Fibroblast of peridontal ligament (primary cell): ENCODE data around the gene TLE1.
"Not testable (repeated sequence)": the region's sequence is repeated elsewhere in the genome, so short reads cannot be mapped to it uniquely, and the experiment has no call there.

Experiments
- DNase-seq: peaks from one replicate; pipeline ENCODE4 v3.0.0-alpha.2; 2010; ENCODE audit errors: extremely low read depth

The TLE1 gene

DNA sequence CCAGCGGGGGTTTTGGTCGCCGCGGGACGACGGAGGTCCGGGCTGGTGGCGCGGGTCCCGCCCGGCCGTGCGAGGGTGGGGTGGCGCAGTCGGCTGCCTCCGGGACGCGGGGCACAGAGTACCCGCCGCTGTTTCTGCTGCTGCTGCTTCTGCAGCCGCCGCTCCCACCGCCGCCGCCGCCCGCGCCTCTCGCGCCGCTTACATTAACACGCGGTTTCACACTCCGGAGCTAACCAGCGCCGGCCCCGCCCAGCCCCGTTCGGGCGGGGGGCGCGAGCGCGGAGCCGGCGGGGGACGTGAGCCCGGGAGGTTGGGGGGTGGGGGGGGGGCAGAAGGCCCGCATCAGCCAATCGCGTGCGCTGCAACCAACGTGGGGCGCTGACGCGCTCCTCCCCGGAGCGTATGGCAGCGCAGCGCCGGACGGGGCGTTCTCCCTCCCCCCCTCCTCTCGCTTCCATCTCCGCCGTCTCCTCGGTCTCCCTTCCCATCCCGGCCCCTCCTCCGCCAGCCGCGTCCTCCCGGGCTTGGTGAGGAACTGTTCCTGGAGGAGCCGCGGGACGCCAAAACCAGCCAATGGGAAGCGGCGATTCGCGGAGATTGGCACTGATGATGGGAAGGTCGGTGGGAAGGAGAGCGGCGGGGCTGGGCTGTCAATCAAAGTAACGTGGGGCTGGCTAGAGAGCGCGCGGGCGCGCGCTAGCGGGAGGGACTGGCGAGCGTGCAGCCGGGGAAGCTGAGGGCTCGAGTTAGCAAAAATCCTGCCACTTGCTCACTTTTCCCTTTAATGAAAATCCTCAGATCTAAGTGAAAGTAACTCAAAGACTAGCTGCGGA is at the start of gene TLE1:
Gene TLE1, minus strand, starts transcription at position 205 of the 833 bp plus-strand sequence. CDS start 1,307 bp downstream, outside the sequence.
- peak; percentile 99 for DNase-seq

DNA sequence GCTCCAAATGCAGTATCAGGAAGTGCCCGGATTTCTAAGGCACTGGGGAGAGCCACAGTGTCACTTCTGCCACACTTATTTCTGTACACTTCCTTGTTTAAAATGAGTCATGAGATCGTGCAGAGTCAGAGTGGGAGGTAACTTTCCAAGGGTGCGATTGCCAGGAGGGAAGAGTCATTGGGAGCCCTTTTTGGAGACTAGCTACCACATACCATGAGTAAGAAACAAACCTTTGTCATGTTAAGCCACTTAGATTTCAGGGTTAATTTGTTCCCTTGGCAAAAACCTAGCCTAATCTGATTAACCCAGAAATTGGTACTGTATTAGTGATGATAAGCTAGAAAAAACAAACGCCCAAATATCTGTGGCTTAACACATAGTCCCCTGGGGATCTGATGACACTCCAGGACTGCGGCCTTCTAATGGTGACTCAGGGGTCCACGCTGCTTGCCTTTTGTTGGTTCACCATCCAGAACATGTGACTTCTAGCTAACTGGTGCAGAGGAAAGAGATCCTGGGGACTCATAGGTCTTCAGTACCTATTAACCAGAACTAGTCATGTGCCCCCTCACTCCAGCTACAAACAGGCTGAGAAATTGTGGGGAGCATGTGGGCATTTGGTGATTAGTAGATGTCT is 48.6 kb upstream of the TLE1 start:
- DNase-seq: peak; percentile 83

DNA sequence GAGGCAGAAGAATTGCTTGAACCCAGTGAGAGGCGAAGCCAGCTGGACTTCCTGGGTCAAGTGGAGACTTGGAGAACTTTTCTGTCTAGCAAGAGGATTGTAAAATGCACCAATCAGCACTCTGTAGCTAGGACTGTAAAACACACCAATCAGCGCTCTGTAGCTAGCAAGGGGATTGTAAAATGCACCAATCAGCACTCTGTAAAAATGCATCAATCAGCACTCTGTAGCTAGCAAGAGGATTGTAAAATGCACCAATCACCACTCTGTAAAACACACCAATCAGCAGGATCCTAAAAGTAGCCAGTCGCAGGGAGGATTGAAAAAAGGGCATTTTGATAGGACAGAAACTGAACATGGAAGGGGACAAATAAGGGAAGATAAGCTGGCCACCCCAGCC is 41.2 kb upstream of the TLE1 start:
- not testable (repeated sequence) for DNase-seq

DNA sequence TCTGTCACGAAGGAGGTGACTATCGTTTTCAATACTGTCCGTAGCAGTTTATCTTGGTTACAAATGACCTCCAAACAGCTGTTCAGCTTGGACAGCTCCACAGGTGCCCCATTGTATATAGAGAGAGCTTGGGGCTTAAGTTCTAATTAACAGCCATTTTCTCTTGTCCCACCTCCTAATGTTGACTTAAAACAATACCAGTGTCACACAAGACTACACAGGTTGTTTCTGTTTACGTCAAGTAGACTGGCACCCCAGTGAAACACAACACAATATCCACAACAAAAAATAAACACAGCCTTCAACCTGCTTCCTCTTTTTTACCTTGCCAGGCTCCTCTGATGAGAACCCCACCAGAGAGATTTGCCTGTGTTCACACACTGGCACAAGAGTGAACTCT is 39.8 kb upstream of the TLE1 start:
- no peak for DNase-seq

DNA sequence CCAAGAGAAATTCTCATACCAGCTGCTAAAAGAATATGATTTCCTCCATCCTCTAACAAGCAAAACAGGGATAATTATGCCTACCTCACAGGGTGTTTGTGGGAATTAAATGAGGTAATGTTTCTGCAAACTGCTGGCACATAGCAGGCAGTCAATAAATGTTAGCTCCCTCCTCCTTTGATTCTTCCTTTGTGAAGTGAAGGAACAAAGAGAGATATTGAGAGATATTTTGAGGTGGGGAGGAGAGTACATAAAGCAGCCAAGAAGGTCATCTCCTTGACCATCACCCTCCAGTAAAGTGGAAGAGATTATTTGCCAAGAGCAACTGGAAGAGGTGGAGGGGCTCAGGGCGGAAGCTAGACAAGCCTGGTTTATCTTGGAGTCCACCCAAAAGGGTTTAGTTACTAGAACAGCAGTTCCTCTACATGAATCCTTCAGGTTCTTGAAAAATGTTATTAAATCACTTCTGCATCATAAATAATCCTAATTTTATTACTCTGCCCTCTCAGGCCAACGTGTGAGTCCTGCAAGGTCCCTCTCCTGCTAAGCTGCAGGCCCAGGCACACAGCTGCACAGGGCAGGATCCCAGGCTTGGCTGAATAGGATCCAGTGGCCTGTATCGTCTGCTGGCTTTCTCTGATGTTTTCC is 35.0 kb upstream of the TLE1 start:
- DNase-seq: no peak

DNA sequence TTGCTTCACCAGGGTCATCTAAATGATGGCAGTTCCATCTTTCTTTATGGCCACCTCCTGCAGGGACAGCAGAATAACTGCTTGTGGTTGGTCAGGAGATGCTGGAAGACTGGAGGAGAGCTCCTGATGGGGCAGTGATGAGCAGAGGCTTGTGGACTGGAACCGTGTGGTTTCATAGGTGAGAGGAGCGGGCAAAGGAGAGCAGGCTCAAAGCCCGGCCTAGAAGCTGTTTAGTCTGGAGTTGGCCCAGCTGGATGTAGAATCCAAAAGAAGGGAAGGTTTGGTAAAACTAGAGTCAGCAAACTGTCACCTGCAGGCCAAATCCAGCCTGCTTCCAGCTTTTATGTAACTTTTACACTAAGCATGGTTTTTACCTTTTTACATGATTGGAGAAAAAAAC is 32.9 kb upstream of the TLE1 start:
- DNase-seq: no peak

DNA sequence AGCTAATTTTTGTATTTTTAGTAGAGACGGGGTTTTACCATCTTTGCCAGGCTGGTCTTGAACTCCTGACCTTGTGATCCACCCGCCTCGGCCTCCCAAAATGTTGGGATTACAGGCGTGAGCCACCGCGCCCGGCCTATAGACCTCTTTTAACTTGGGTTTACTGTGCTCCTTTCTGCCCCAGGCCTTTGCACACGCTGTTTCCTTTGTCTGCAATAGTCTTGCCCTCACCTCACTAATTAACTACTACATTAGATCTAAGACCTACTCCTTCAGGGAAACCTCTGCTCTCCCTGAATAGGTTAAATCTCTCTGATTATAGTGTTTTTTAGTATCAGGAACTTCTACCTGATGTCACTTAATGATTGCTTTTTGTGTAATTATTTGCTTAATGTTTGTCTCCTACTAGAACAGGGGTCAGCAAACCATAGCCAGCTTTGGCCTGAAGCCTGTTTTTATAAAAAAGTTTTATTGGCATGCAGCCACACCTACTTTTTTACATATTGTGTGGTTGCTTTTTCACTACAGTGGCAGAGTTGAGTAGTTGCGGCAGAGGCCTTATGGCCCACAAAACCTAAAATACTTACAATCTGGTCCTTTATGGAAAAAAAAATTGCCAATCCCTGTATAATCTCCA is 31.2 kb upstream of the TLE1 start:
- no peak for DNase-seq

DNA sequence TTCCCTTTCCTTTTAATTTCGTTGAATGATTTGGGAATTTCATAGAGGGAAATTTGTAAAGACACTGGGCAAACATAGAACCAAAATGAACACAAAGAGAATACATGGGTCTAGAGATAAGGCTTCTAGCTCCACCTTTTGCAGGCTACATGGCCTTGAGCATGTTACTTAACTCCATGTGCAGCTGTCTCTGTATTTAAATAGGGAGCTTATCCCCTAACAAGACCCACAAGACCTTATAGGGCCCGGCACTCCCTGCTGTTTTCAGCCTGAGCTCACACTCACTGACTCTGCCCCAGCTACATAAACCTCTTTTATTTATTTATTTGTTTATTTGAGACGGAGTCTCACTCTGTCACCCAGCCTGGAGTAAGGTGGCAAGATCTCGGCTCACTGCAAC is 30.6 kb upstream of the TLE1 start:
- DNase-seq: no peak

DNA sequence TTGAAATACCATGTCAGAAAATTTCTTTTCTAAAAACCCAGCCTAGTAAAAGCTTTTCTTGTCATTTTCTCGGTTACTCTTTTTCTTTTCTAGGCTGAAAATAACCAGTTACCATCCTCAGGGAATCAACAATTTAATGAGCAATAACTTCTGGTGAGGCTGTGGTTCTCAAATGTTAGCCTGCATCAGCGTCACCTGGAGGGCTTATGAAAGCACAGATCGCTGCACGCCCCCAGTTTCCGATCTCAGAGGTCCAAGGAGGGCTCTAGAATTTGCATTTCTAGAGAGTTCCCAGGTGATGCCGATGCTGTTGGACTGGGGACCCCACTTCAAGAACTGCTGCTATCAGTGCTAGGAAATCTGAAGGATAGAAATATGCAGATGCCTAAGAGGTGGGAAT is 28.9 kb upstream of the TLE1 start:
- no peak for DNase-seq

DNA sequence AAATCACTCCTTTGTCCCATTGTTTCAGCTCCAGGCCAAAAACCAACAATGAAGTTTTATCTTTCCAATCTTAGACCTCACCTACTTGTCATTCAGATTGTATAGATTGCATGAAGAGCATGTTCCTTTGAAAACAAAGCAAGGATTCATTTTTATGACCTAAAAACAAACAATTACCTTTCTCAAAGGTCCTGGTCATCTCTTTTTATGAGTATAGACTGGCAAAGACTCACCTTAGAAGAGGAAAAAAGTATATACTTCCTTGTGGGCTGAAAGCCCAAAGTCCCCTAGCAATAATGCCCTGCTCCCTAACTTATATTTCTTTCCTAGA is 28.4 kb upstream of the TLE1 start:
- DNase-seq: no peak

DNA sequence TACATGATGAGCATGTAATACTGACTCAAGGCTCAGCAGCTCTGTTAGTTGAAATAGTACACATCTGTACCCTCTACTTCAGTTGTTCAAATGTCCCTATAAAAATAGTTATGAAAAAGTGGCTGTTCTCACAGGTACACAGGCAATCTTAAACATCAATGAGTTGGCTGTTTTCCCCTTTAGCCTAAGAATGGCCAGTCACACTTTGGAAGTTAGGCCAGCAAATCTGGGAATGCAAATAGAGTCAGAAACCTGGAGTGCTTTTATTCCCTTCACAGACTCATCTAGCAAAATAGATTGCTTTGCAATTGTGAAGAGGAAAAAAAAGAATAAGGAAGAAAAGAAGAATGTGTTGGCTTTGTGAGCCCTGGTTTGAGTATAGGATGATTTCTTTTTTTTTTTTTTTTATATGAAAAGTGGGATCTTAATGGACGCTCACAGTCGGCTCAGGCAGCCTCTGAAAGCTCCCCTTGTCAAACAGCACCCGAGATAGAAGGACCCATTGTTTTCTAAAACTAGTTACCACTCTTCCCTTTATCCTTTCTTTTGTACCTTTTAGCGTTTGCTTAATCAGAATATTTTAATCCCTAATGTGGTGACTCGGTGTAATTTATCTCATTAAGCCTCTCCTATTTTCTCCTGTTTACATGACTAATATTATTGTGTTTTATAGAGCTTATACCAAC is 27.9 kb upstream of the TLE1 start:
- DNase-seq: no peak

DNA sequence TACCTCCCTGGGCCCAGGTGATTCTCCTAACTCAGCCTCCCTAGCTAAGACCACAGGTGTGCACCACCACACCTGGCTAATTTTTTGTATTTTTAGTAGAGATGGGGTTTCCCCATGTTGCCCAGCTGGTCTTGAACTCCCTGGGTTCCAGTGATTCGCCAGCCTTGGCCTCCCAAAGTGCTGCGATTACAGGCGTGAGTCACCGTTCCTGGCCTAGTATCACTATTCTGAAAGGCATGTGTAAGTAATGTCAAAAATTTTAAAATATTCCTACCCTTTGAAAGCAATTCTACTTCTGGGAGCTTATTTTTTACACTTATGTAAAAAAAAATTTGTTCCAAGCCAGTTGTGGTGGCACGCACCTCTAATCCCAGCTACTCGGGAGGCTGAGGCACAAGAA is 27.1 kb upstream of the TLE1 start:
- DNase-seq: peak; percentile 49

DNA sequence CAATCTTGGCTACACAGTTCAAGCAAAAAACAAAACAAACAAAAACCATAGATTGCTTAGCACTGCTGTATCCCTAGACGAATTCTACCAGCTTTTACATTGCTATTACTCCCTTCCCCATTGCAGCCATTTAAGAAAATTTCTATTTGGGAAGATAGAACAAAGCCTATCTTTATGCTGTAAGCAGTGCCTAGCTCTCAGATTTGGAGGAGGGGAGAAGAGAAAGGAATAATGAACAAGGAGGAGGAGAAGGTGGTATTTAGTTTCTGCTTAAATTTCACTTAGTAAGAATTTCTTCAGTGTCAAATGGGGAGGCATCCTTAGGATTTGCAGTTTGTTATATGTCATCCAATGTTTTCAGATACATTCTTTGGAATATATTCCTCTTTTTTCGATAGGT is 16.2 kb upstream of the TLE1 start:
- DNase-seq: no peak

DNA sequence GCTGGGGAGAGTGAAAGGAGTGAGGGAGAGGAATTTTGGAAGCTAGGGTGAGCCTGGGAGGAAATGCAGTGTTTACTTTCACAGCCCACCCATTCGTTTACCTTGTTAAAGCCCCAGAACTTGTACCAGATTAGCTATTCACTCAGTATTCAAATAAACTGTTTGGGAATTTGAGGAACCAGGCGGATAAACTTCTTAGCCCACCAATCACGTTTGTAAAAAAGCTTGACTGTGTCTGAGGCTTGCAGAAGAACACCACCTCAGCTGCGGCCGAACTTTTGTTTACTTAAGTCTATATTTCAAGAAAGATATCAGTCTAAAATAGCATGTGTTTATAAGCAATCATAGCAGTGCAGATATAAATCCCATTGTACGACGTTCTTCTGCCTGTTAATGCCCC is 5.2 kb upstream of the TLE1 start:
- DNase-seq: no peak

DNA sequence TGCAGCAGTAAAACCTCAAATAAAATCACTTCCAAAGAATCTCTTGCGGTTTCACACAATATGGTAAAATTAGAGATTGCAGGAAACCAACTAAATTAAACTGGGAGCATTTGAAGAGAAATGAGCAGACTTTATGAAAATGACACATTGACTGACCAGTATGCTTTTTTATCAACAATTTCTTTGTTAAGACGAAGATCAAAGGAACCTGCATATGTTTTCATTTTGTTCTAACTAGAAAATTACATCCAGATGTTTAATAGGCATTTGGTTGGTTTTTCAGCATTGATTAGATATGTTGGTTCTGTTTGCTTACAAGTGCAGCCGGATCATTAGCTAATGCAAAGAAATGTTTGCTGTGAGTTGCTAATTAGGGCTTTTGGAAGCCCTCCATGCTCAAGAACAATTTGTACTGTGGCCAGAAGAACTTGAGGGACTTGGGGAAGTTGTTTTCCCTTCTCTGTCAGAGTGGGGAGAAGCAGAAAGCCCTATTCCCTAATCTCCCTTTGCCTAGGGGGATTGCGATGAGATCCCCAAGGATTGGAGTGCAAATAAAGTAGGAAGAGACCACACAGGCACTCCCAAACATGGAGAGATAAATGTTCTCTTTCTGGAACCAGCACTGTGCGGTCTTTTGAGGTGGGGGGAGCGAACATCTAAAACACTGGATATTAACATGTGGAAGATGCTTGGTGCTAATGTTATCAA is 4.5 kb upstream of the TLE1 start:
- peak; percentile 85 for DNase-seq

DNA sequence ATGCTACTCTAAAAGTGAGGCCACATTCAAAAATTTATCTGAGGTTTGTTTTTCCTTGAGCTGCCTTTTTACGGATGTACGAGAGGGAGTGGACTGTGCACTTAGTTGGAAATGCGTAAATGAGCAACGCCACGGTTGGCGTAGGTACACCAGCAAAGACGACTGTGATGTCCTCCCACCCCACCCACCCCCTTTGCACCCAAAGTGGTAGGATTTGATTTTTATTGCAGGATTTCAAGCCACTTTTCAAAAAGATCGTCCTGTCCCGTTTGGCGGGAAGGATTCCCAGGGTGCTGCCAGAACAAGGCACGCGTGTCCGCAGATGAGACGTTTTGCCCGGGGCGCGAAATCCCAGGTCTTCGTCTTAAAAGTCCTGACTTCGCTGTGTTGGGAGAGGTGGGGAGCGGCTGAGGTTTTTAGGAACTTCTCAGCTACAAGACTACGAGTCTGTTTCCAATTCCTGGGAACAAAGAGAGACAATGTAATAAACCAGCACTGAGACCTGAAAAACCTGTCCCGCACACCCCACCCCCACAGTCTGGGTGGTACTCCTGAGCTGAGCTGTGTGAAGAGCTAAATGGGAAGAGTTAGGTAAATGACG is 1.0 kb upstream of the TLE1 start:
- peak; percentile 23 for DNase-seq

DNA sequence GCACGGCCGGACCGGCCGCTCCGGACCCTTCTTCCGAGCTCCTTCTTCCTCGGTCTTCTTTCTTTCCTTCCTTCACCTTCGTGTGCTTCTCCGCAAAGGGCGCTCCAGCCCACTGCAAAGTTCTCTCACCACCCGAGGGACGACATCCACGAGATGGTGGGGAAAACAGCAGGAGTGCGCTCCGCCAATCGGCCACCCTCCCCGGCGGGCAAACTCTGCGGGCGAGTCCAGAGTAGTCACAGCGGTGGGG is 329 bp downstream of the TLE1 start:
- peak; percentile 28 for DNase-seq

DNA sequence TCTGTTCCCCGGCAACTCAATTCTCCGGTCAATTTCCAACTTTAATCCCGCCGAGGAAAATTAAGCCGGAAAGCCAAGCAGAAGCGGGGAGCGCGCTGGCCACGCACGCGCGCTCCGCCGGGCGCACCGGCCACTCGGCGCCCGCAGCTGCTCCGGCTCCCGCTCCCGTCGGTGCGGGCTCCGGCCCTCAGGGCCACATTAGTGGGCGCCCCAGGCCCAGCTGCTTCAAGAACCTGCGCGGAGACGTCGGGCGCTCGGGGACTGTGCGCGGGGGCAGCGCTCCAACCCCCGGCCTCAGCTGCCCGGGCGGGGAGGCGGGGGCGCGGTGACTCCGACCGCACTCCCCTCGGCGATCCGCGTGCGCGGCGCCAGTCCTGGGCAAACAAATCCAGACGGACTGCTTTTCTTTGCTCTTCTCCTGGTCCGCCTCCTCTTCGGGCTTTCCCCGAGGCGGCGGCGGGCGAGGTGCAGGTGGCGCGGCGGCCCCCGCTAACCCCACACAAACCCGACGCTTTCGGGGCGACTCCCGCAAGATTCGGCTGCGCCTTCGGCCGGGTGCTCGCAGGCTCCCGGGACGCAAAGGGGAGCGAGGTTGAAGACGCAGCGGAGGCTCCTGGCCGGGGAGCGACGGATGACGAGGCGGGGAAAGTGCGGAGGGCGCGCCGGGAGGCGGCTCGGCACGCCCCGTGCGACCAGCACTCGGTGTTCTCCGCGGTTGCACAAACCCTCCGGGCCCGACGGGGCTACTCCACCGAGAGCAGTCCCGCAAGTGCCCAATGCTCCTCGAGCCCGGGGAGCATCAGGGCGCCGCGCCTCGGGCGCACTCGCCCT is 870 bp downstream of the TLE1 start:
- peak; percentile 32 for DNase-seq

DNA sequence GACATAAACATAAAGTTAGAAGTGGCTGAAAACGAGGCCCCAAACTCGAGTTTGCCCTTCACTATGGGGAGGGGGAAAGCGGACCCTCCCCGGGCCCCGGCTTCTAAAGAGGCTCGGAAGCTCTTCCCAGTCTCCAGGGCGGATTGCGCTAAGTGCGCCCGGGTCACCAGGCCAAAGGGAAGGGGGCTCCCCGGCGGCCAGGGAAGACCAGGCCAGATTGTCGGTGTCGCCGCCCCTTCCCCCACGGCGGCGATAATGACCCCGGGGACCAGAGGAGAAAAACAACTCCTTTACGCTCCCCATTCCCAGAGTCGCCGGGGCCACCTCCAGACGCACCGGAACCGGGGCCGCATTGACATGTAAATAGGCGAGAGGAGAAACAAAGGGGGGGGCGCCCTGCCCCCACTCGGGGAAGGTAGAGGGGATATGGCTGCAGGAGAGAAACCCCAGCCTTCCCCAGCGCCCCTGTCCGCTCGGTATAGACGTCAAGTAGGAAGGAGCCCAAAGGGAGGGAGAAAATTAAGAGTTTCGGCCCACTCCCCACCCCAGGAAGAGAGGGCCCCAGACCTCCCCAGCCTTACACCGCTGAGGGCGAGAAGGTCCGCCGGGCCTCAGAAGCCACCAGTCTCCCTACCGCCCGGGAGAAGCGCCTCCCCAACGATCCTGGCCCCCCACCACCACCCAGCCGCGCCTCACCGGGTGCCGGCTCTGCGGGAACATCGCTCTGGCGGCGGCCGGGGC is 1.7 kb downstream of the TLE1 start:
- DNase-seq: no peak
